ENCODE results near the gene PCDH15.

DNA sequence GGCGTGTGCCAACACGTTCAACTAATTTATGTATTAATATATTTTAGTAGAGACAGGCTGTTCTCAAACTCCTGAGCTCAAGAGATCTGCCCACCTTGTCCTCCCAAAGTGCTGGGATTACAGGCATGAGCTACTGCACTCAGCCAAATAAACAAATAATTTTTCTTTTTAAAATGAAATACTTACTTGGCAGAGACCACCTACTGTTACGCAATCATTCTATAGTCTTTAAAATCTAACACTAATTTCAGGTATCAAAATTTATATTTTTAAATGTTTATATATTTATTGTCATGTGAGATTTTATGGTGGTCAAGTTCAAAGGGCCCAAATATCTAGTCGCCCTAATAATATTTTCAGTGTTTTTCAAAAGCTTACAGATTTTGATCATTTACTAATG, 323.3 kb downstream of the PCDH15 start:
- TF ChIP-seq, protein P1, sequence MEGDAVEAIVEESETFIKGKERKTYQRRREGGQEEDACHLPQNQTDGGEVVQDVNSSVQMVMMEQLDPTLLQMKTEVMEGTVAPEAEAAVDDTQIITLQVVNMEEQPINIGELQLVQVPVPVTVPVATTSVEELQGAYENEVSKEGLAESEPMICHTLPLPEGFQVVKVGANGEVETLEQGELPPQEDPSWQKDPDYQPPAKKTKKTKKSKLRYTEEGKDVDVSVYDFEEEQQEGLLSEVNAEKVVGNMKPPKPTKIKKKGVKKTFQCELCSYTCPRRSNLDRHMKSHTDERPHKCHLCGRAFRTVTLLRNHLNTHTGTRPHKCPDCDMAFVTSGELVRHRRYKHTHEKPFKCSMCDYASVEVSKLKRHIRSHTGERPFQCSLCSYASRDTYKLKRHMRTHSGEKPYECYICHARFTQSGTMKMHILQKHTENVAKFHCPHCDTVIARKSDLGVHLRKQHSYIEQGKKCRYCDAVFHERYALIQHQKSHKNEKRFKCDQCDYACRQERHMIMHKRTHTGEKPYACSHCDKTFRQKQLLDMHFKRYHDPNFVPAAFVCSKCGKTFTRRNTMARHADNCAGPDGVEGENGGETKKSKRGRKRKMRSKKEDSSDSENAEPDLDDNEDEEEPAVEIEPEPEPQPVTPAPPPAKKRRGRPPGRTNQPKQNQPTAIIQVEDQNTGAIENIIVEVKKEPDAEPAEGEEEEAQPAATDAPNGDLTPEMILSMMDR (IDR thresholded peaks at IDR 0.05; ENCODE audit: insufficient read depth, low read length, poor library complexity, severe bottlenecking): no peak
- TF ChIP-seq EZH2phosphoT487 (conservative IDR thresholded peaks at IDR 0.05; ENCODE audit: low read length): no peak
